ENCODE measurements around the gene CA10.

DNA sequence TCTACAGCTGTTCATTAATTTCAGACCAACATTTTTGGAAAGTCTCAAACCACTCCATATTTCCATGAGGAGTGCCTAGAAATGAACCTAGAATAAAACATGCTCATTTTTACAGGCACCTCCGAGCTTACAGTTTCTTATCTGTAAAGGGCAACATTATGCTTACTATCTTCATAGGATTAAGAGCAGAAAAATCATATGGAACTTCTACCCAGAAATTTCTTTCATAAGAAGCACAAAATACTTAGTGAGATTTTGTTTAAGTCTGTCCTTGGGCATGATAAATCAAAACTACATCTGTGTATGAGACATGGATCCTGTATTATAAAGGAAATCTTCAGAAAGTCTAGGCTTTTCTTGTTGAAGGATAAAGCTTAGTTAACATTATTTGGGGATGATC, 187.4 kb downstream of the CA10 start:
- TF ChIP-seq, protein P1, sequence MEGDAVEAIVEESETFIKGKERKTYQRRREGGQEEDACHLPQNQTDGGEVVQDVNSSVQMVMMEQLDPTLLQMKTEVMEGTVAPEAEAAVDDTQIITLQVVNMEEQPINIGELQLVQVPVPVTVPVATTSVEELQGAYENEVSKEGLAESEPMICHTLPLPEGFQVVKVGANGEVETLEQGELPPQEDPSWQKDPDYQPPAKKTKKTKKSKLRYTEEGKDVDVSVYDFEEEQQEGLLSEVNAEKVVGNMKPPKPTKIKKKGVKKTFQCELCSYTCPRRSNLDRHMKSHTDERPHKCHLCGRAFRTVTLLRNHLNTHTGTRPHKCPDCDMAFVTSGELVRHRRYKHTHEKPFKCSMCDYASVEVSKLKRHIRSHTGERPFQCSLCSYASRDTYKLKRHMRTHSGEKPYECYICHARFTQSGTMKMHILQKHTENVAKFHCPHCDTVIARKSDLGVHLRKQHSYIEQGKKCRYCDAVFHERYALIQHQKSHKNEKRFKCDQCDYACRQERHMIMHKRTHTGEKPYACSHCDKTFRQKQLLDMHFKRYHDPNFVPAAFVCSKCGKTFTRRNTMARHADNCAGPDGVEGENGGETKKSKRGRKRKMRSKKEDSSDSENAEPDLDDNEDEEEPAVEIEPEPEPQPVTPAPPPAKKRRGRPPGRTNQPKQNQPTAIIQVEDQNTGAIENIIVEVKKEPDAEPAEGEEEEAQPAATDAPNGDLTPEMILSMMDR (IDR thresholded peaks at IDR 0.05): no peak
- TF ChIP-seq POLR2AphosphoS5 (IDR thresholded peaks at IDR 0.05): no peak
